ENCODE data around the gene HBP1.

DNA sequence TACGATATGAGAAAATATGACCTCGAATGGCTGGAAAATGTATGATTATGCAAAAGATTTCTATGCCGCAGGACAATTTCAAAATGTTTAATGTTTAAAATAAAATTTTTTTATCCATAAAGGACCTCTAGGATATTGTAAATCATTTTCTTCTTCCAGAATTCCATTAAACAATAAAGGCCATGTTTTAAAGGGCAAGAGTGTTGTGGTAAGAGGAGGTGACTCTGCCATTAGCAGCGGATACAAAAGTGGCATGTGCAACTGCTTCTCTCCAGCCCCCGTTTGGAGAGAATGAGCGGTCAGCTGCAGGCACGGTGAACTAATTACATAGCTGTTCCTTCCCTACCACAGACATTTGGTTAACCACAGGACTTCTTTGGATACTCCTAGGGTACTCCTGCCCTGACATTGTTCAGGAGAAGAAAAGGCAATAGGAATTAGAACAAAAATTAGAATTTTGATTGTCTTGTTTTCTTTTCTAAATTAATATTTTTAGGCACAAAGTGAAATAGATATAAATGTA lies 63.8 kb downstream of the HBP1 start:
- no peak for TF ChIP-seq EZH2phosphoT487 (conservative IDR thresholded peaks at IDR 0.05; ENCODE audit: low read length)
- TF ChIP-seq, protein P1, sequence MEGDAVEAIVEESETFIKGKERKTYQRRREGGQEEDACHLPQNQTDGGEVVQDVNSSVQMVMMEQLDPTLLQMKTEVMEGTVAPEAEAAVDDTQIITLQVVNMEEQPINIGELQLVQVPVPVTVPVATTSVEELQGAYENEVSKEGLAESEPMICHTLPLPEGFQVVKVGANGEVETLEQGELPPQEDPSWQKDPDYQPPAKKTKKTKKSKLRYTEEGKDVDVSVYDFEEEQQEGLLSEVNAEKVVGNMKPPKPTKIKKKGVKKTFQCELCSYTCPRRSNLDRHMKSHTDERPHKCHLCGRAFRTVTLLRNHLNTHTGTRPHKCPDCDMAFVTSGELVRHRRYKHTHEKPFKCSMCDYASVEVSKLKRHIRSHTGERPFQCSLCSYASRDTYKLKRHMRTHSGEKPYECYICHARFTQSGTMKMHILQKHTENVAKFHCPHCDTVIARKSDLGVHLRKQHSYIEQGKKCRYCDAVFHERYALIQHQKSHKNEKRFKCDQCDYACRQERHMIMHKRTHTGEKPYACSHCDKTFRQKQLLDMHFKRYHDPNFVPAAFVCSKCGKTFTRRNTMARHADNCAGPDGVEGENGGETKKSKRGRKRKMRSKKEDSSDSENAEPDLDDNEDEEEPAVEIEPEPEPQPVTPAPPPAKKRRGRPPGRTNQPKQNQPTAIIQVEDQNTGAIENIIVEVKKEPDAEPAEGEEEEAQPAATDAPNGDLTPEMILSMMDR (IDR thresholded peaks at IDR 0.05; ENCODE audit: insufficient read depth, low read length, poor library complexity, severe bottlenecking), result no peak

All from SU-DHL-6 (cell line).